NK-92 treated with Interleukin-12 subunit alpha and Interleukin-12 subunit beta, amount 100 ng/mL, for 24 hours (cell line): ENCODE data around the gene GUCY2F.

Source experiments
- DNase-seq: peaks from one replicate; lab custom pipeline; 2025; lab: John Stamatoyannopoulos, UW

GUCY2F gene

DNA sequence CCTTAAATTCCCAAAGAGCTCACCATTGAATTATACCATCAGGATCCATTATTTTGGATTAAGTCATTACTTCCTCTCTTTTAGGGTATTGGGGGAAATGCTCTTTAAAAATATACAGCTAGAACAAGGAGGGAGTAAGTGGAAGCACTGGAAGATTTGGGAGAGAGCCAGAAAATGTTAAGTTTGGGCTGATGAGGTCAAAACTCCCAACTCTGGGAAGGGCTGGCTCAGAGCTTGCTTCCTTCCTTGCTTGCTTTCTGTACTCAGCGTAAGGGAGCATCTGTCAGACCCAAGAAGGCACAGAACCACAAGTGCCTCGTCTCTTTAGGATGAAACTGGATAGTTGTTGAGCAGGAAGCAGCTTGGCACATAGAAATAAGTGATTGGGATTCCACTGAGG is 138.2 kb downstream of the GUCY2F start:
- no peak for DNase-seq

DNA sequence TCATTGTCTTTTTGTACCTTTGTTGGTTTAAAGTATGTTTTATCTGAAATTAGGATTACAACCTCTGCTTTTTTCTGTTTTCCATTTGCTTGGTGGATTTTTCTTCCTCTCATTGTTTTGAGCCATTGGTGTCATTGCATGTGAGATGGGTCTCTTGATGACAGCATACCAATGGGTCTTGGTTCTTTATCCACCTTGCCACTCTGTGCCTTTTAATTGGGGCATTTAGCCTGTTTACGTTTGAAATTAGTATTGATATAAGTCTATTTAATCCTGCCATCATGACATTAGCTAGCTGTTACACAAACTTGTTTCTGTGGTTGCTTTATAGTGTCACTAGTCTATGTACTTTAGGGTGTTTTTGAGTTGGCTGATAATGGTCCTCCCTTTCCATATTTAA is 145.7 kb downstream of the GUCY2F start:
- DNase-seq: no peak

DNA sequence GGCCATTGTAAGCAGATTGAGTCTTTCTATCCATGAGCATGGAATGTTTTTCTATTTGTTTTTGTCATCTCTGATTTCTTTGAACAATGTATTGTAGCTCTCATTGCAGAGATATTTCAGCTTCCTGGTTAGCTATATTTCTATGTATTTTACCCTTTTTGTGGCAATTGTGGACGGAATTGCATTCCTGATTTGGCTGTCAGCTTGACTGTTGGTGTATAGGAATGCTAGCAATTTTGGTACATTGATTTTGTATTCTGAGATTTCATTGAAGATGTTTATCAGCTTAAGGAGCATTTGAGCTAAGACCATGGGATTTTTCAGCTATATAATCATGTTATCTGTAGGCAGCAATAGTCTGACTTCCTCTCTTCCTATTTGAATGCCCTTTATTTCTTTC is 154.6 kb downstream of the GUCY2F start:
- DNase-seq: no peak
